Forelimb muscle (tissue), 1 donor: ENCODE results near the gene SLC44A4. TPM values are rescaled to one million over a fixed set of nuclear protein-coding genes. Genes with fewer than 3 reads are reported as not detected.
"Not testable (repeated sequence)": the region's sequence is repeated elsewhere in the genome, so short reads cannot be mapped to it uniquely, and the experiment has no call there.

ENCODE experiments used
- DNase-seq: peaks from one replicate; pipeline ENCODE4 v3.0.0-alpha.2; 2013; ENCODE audit warnings: low read depth
- polyA plus RNA-seq: library from polyadenylated mRNA; unstranded; fragments of 120-200 nt; gene quantifications from one replicate; pipeline ENCODE4 v1.2.1, GENCODE V29; 2013; ENCODE audit not compliant: insufficient read length

Gene SLC44A4
- polyA plus RNA-seq, 1 donor: 0.37 TPM

GRCh38 chr6:31879901-31880300 lies 1.1 kb upstream of the SLC44A4 start:
- no peak for DNase-seq

- DNase-seq: no peak
Measured at GRCh38 chr6:31879143-31879542, 346 bp upstream of the SLC44A4 start.

GRCh38 chr6:31878222-31878621 lies 575 bp downstream of the SLC44A4 start:
- DNase-seq: no peak

GRCh38 chr6:31877651-31878161 lies 1.1 kb downstream of the SLC44A4 start:
- DNase-seq: no peak

GRCh38 chr6:31877125-31877650 lies 1.6 kb downstream of the SLC44A4 start:
- no peak for DNase-seq

GRCh38 chr6:31876357-31876756 lies 2.4 kb downstream of the SLC44A4 start:
- no peak for DNase-seq

- no peak for DNase-seq
Measured at GRCh38 chr6:31875877-31876276, 2.9 kb downstream of the SLC44A4 start.

GRCh38 chr6:31874836-31875572 lies 3.8 kb downstream of the SLC44A4 start:
- DNase-seq: no peak

GRCh38 chr6:31874084-31874670 lies 4.6 kb downstream of the SLC44A4 start:
- DNase-seq: no peak

- DNase-seq: no peak
Measured at GRCh38 chr6:31871046-31871659, 7.6 kb downstream of the SLC44A4 start.

- no peak for DNase-seq
Measured at GRCh38 chr6:31870385-31870921, 8.3 kb downstream of the SLC44A4 start.

GRCh38 chr6:31869343-31869742 lies 9.5 kb downstream of the SLC44A4 start:
- no peak for DNase-seq

- not testable (repeated sequence) for DNase-seq
Measured at GRCh38 chr6:31868658-31868971, 10.2 kb downstream of the SLC44A4 start.

- no peak for DNase-seq
Measured at GRCh38 chr6:31865205-31866118, 13.3 kb downstream of the SLC44A4 start.

- no peak for DNase-seq
Measured at GRCh38 chr6:31864818-31865204, 14.0 kb downstream of the SLC44A4 start.

GRCh38 chr6:31864123-31864562 lies 14.7 kb downstream of the SLC44A4 start:
- DNase-seq: not testable (repeated sequence)

GRCh38 chr6:31862344-31863235 lies 16.2 kb downstream of the SLC44A4 start, which contains the start of gene NEU1:
Gene NEU1, minus strand, starts transcription at chr6:31862821. Its CDS starts 45 bp downstream, at chr6:31862776.
- peak; percentile 99 for DNase-seq

GRCh38 chr6:31861919-31862343 lies 16.9 kb downstream of the SLC44A4 start:
- DNase-seq: no peak

- no peak for DNase-seq
Measured at GRCh38 chr6:31861150-31861549, 17.6 kb downstream of the SLC44A4 start.

GRCh38 chr6:31860349-31860748 lies 18.4 kb downstream of the SLC44A4 start:
- DNase-seq: no peak
